GM13976 (cell line): ENCODE results near the gene ACSL5.

Source experiments
- DNase-seq: peaks from one replicate; pipeline ENCODE4 v3.0.0; 2012; ENCODE audit warnings: low spot score
- CTCF ChIP-seq: IDR thresholded peaks from 2 replicates; pipeline ENCODE4 v1.5.1; 2012; ENCODE audit warnings: borderline replicate concordance, mild to moderate bottlenecking; ENCODE audit not compliant: insufficient read depth; ENCODE audit errors: extremely low read depth, missing control alignments, control extremely low read depth
- in situ Hi-C: fragments of 300-500 bp; cut with MboI; formaldehyde crosslinking; loops from one replicate; pipeline ENCODE4 v1.12.0; 2022; ENCODE audit warnings: low sequenced_read_pairs, mixed read lengths, inconsistent platforms; ENCODE audit not compliant: unreplicated experiment

The ACSL5 gene

GRCh38 chr10:112424651-112425050, 50.7 kb downstream of the ACSL5 start:
- TF ChIP-seq CTCF: no peak
- in situ Hi-C loops: no loop called here
- DNase-seq: no peak

- in situ Hi-C loops: no loop called here
These were observed 52.2 kb downstream of the ACSL5 start for GRCh38 chr10:112426111-112426510.

GRCh38 chr10:112429147-112429546, 55.2 kb downstream of the ACSL5 start:
- in situ Hi-C loops: no loop called here
- no peak for DNase-seq
- no peak for TF ChIP-seq CTCF

More at GRCh38 chr10:112426111-112426510, 52.2 kb downstream of the ACSL5 start:
- TF ChIP-seq CTCF: no peak
- DNase-seq: no peak

GRCh38 chr10:112429654-112430230, 55.8 kb downstream of the ACSL5 start:
- no peak for DNase-seq
- in situ Hi-C loops: no loop called here
- no peak for TF ChIP-seq CTCF

- DNase-seq: no peak
- no peak for TF ChIP-seq CTCF
- in situ Hi-C loops: no loop called here
These were observed 59.2 kb downstream of the ACSL5 start for GRCh38 chr10:112433136-112433535.

- no peak for TF ChIP-seq CTCF
- no peak for DNase-seq
- in situ Hi-C loops: no loop called here
These were observed 61.2 kb downstream of the ACSL5 start for GRCh38 chr10:112434988-112435619.
